Measurements from ENCODE around the gene MTHFD1. TPM values are rescaled to one million over a fixed set of nuclear protein-coding genes. Genes with fewer than 3 reads are reported as not detected.

Gene MTHFD1
- total and polyA plus RNA-seq, 9 of the 15 experiments (the other 6 are each of a cell fraction or from before 2014, with no cell fraction given), result 66.7 to 158 (median 90.9) TPM

DNA sequence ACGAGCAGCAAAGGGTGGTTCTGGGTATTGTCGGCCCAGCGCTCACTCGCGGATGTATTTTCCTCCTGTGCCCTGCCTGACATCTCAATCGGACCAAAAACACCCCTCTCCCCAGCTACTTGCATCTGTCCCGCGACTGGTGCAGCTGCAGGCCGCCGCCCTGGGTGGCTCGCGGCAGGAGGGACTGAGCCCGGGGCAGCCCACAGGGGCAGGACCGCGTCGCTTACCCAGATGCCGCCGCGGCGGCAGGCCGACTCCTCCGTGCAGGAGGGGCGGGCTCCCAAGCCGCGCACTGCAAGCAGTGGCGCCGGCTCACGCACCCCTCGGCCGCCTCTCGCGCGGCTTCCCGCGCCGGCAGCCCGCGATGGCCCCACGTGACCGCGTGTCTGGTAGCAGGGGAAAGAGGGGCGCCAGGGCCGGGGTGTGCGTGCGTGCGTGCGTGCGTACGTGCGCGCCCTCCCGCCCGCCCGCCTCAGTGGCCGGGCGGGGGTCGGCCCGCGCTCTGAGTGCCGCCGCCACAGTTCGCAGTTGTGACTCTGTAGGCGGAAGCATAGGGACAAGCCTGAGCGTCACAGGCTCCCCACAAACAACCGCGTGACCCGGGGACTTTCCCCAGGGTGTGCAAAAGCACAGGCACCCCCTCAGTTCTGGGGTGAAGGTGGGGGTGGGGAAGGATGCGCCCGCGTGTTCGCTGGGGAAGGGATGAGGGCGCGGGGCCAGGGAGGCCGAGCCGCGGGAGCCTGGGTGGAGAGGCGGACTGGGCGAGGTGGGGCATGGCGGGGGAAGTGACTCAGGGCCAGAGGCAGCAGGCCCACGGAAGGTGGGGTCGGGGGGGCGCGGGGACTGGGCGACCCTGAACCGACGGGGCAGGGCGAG, 115.5 kb downstream of the MTHFD1 start, which contains the start of gene ZBTB25 (continued):
- TF ChIP-seq, protein P1, sequence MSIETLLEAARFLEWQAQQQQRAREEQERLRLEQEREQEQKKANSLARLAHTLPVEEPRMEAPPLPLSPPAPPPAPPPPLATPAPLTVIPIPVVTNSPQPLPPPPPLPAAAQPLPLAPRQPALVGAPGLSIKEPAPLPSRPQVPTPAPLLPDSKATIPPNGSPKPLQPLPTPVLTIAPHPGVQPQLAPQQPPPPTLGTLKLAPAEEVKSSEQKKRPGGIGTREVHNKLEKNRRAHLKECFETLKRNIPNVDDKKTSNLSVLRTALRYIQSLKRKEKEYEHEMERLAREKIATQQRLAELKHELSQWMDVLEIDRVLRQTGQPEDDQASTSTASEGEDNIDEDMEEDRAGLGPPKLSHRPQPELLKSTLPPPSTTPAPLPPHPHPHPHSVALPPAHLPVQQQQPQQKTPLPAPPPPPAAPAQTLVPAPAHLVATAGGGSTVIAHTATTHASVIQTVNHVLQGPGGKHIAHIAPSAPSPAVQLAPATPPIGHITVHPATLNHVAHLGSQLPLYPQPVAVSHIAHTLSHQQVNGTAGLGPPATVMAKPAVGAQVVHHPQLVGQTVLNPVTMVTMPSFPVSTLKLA (conservative IDR thresholded peaks at IDR 0.05), result peak in 1 of 2 experiments; percentile 49; a peak in 1 of 4 replicates
- no peak for TF ChIP-seq ZNF75A (CRISPR knock-in tag; IDR thresholded peaks at IDR 0.05)
- 0 out of 2 replicates have a peak, but pooled peaks have one; percentile 20 for TF ChIP-seq SMARCE1 (IDR thresholded peaks at IDR 0.05)
- no peak for TF ChIP-seq PPARD (CRISPR knock-in tag; IDR thresholded peaks at IDR 0.05)
- peak; percentile 32 for TF ChIP-seq TAF9B (IDR thresholded peaks at IDR 0.05; ENCODE audit: partially characterized antibody)
- TF ChIP-seq MYC (IDR thresholded peaks at IDR 0.05; ENCODE audit: low read depth, low read length), result peak; percentile 75
- TF ChIP-seq MYC (CRISPR knock-in tag; IDR thresholded peaks at IDR 0.05; ENCODE audit: borderline replicate concordance, low read depth), result no peak
- TF ChIP-seq ZNF121 (CRISPR knock-in tag; conservative IDR thresholded peaks at IDR 0.05), result no peak
- TF ChIP-seq TAL1 (IDR thresholded peaks at IDR 0.05), result no peak
- TF ChIP-seq, protein P2, sequence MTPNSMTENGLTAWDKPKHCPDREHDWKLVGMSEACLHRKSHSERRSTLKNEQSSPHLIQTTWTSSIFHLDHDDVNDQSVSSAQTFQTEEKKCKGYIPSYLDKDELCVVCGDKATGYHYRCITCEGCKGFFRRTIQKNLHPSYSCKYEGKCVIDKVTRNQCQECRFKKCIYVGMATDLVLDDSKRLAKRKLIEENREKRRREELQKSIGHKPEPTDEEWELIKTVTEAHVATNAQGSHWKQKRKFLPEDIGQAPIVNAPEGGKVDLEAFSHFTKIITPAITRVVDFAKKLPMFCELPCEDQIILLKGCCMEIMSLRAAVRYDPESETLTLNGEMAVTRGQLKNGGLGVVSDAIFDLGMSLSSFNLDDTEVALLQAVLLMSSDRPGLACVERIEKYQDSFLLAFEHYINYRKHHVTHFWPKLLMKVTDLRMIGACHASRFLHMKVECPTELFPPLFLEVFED (CRISPR knock-in tag; conservative IDR thresholded peaks at IDR 0.05), result no peak
- TF ChIP-seq, protein P3, sequence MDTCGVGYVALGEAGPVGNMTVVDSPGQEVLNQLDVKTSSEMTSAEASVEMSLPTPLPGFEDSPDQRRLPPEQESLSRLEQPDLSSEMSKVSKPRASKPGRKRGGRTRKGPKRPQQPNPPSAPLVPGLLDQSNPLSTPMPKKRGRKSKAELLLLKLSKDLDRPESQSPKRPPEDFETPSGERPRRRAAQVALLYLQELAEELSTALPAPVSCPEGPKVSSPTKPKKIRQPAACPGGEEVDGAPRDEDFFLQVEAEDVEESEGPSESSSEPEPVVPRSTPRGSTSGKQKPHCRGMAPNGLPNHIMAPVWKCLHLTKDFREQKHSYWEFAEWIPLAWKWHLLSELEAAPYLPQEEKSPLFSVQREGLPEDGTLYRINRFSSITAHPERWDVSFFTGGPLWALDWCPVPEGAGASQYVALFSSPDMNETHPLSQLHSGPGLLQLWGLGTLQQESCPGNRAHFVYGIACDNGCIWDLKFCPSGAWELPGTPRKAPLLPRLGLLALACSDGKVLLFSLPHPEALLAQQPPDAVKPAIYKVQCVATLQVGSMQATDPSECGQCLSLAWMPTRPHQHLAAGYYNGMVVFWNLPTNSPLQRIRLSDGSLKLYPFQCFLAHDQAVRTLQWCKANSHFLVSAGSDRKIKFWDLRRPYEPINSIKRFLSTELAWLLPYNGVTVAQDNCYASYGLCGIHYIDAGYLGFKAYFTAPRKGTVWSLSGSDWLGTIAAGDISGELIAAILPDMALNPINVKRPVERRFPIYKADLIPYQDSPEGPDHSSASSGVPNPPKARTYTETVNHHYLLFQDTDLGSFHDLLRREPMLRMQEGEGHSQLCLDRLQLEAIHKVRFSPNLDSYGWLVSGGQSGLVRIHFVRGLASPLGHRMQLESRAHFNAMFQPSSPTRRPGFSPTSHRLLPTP (IDR thresholded peaks at IDR 0.05; ENCODE audit: borderline replicate concordance, extremely low read depth, insufficient read length), result no peak
- TF ChIP-seq ZNF707 (CRISPR knock-in tag; conservative IDR thresholded peaks at IDR 0.05), result no peak
- TF ChIP-seq, protein P4, sequence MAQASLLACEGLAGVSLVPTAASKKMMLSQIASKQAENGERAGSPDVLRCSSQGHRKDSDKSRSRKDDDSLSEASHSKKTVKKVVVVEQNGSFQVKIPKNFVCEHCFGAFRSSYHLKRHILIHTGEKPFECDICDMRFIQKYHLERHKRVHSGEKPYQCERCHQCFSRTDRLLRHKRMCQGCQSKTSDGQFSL (CRISPR knock-in tag; IDR thresholded peaks at IDR 0.05), result no peak
- TF ChIP-seq, protein P4 (tag; IDR thresholded peaks at IDR 0.05), result no peak
- no peak for TF ChIP-seq MEF2D (tag; conservative IDR thresholded peaks at IDR 0.05; ENCODE audit: low read depth)
- no peak for TF ChIP-seq MTF1 (CRISPR knock-in tag; IDR thresholded peaks at IDR 0.05; ENCODE audit: borderline replicate concordance)
- no peak for TF ChIP-seq SRF (CRISPR knock-in tag; IDR thresholded peaks at IDR 0.05)
